HG03064 (cell line): ENCODE measurements around the gene NRF1.
"Not testable (repeated sequence)": the region's sequence is repeated elsewhere in the genome, so short reads cannot be mapped to it uniquely, and the experiment has no call there.

Experiments
- ATAC-seq: cut with Tn5 transposase; IDR thresholded peaks from one replicate; pipeline ENCODE4 v1.9.1; 2021; ENCODE audit warnings: low read depth; ENCODE audit not compliant: unreplicated experiment

Gene NRF1

GRCh38 chr7:129643550-129644170 is 32.1 kb downstream of the NRF1 start:
- no peak for ATAC-seq

GRCh38 chr7:129644634-129645230 is 33.2 kb downstream of the NRF1 start:
- ATAC-seq, result no peak

- ATAC-seq, result no peak
These were observed 35.0 kb downstream of the NRF1 start for GRCh38 chr7:129646369-129647021.

DNA sequence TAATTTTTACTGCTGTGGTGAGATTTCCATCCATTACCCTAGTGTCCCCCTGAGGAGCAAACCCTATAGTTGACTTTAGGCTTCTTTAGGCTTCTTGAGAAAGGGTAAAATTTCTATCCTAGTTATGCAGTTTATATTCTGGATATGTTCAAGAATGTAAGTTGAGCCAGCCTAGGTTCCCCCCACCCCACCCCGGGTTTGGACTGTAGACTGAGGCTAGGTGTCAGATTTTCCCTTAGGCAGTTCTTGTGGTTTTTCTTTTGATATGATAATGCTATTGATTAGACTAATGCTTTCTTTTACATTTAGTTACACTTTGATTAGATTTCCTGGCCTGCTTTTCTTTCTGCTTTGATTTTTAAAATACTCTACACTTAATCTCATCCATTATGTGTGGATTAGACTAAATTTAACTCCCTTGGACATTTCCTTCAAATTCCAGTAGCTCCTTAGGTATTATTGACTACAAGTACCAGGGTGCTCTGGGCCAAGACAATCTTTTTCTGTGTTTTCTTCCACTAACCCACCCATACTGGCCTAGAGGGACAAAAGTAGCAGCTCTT is 37.7 kb downstream of the NRF1 start:
- ATAC-seq, result no peak

DNA sequence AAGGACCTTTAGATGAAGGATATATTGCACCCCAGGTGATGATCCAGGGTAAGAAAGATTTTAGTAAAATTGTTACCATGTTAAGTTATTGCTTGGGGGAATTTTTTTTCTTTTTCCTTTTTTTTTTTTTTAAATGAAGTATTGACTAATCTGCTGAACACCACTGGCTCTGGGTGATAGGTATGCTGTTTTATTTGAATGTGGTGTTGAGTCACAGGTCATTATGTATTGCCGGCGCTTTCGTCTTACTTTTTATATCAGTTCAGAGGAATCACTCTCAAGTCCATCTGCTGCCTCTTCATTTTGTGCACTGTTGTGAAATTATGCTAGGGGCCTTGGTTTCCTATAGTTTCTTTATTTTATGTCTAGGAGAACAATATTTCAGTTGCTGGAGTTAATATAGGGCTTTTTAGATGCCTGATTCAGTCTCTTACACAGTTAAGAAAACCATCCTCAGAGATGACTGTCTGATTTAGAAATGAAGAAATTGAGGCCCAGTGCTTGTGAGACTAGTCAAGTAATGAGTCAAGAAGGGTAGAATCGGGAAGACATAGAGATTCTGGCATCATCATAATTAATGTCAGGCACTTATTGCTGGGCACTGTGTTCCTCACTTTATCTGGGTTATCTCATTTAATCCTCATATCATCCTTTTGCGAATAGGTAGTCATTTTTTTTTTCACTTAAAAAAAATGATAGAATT is 38.7 kb downstream of the NRF1 start:
- ATAC-seq, result no peak

GRCh38 chr7:129652914-129653313 is 41.4 kb downstream of the NRF1 start:
- ATAC-seq, result no peak

GRCh38 chr7:129655811-129656210 is 44.3 kb downstream of the NRF1 start:
- ATAC-seq, result no peak

DNA sequence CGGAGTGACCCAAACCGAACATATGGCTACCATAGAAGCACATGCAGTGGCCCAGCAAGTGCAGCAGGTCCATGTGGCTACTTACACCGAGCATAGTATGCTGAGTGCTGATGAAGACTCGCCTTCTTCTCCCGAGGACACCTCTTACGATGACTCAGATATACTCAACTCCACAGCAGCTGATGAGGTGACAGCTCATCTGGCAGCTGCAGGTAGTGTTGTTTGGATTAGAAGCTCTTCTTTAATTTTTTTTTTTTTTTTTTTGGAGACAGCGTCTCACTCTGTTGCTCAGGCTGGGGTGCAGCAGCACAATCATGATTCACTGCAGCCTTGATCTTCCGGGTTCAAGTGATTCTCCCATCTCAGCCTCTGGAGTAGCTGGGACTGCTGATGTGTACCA is 45.8 kb downstream of the NRF1 start:
- no peak for ATAC-seq

DNA sequence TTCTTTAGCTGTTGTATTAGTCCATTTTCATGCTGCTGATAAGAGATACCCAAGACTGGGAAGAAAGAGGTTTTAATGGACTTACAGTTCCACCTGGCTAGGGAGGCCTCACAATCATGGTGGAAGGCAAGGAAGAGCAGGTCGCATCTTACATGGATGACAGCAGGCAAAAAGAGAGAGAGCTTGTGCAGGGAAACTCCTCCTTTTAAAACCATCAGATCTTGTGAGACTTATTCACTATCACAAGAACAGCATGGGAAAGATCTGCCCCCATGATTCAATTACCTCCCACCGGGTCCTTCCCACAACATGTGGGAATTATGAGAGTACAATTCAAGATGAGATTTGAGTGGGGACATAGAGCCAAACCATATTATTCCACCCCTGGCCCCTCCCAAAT is 48.4 kb downstream of the NRF1 start:
- ATAC-seq, result not testable (repeated sequence)

DNA sequence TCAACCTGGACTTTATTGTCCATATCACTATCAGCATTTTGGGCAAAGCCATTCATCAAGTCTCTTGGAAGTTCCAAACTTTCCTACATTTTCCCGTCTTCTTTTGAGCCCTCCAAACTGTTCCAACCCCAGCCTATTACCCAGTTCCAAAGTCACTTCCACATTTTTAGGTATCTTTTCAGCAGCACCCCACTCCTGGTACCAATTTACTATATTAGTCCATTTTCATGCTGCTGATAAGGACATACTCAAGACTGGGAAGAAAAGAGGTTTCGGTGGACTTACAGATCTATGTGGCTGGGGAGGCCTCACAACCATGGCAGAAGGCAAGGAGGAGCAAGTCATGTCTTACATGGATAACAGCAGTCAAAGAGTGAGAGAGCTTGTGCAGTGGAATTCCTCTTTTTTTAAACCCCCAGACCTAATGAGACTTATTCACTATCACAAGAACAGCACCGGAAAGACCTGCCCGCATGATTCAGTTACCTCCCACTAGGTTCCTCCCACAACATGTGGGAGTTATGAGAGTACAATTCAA is 50.2 kb downstream of the NRF1 start:
- no peak for ATAC-seq

- ATAC-seq, result not testable (repeated sequence)
These were observed 51.7 kb downstream of the NRF1 start for GRCh38 chr7:129663240-129663639.

DNA sequence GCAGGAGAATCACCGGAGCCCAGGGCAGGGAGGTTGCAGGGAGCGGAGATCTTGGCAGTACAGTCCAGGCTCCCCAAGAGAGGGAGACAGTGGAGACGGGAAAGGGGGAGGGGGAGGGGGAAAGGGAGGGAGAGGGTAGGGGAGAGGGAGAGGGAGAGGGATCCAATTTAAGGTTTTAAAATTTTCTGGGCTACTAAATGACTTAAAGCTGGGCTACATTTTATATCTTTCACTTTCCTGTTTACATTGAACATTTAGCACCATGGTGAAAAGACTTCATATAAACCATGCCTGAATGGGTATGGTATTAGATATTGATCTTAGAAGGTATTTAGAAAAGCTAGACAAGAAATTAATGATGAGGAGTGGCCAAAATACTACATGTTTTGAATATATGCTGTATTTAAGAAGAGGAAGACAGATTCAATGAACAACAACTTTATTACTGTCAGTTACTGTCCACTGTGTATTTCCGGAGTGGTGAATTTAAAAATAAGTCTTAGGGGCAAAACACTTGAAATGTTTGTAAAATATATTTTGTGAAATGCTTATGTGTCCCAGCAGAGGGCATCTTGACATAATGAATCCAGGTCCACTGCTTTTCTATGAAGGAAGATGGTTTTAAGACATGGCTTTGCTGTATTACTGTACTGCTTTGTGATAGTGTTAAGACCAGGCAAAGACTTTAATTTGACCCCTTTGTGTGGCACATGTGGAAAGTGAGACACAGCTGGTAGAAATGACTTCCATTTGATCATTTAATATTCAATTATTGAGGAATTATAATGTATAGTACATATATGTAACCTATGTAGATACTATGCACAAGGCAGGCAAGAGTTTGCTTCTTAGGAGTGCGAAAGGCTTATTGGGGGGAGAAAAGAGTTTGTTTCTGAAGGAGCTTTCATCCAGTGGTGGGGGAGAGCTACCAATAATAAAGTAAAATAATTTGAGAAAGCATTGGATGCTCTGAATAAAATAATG is 52.8 kb downstream of the NRF1 start:
- no peak for ATAC-seq

DNA sequence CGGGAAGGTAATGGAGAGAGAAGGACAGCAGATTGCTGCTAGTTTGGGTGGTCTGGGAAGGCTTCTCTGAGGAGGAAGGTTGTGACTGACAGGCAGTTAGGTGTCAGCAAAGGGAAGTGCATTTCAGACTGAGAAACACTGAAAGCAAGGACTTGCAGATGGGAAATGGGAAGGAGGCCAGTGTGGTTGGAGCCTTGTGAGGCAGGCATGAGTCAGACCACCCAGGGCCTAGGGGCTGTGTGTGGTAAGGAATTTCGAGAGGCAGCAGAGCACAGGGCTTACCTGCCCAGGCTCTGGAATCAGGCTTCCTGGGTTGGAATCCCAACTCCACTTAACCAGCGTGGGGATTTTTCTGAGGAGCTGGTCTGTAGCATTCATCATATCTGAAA is 53.5 kb downstream of the NRF1 start:
- no peak for ATAC-seq

- ATAC-seq, result no peak
These were observed 55.6 kb downstream of the NRF1 start for GRCh38 chr7:129667116-129667515.

- ATAC-seq, result no peak
These were observed 56.0 kb downstream of the NRF1 start for GRCh38 chr7:129667551-129667950.

DNA sequence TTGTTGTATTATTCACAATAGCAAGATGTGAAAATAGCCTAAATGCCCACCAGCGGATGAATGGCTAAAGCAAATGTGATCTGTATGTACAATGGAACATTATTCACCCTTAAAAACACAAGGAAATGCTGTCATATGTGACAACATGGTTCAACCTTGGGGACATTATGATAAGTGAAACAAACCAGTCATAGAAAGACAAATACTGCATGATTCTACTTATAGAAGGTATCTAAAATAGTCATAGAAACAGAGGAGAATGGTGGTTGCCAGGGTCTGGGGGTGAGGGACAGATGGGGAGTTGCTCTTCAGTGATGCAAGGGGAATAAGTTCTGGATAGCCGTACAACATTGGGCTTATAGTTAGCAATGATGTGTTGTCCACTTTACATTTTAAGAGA is 58.4 kb downstream of the NRF1 start:
- no peak for ATAC-seq

- no peak for ATAC-seq
These were observed 59.1 kb downstream of the NRF1 start for GRCh38 chr7:129670656-129671055.

DNA sequence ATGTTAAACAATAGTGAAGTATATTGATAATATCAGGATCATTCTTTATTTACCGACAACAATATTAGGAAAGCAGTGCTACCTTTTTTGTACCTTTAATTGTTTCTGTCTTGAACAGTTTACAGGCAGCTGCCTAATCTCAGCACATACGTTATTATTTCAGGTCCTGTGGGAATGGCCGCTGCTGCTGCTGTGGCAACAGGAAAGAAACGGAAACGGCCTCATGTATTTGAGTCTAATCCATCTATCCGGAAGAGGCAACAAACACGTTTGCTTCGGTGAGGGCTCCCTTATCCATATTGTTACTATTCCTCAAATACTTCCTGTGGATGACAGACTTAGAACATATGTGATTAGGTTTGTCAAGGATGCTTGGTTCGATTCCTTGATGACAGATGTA is 59.7 kb downstream of the NRF1 start:
- ATAC-seq, result no peak

DNA sequence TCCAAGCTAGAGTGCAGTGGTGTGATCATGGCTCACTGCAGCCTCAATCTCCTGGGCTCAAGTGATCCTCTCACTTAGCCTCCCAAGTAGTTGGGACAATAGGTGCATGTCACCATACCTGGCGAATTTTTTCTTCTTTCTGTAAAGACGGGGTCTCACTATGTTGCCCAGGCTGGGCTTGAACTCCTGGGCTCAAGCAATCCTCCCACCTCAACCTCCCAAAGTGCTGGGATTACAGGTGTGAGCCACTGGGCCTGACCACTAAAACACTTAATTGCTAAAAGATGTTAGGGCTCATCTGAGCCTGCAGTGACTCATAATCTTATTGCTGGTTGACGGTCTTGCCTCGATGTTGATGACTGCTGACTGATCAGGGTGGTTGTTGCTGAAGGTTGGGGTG is 63.0 kb downstream of the NRF1 start:
- not testable (repeated sequence) for ATAC-seq

DNA sequence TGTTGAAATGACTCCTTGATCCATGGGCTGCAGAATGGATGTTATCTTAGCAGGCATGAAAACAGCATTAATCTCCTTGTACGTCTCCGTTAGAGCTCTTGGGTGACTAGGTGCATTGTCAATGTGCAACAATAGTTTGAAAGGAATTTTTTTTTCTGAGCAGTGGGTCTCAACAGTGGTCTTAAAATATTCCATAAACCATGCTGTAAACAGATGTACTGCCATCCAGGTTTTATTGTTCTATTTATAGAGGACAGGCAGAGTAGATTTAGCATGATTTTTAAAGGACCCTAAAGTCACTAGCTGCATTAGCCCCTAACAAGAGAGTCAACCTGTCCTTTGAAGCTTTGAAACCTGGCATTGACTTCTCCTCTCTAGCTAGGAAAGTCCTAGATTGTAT is 64.0 kb downstream of the NRF1 start:
- ATAC-seq, result no peak
